IMR-90 (cell line): ENCODE results near the gene CACNG8.

ENCODE experiments used
- CEBPB ChIP-seq: IDR thresholded peaks from 2 replicates; pipeline ENCODE4 v1.6.1; 2012; ENCODE audit warnings: low read depth, low read length, improper control_type of control experiment
- CTCF ChIP-seq: conservative IDR thresholded peaks from 2 replicates; pipeline ENCODE4 v1.5.1; 2012; ENCODE audit warnings: mild to moderate bottlenecking, low read depth, low read length, improper control_type of control experiment
- POLR2A ChIP-seq: IDR thresholded peaks from 2 replicates; pipeline ENCODE4 v1.6.1; 2012; ENCODE audit warnings: mild to moderate bottlenecking, low read depth, low read length
- RAD21 ChIP-seq: IDR thresholded peaks from 2 replicates; pipeline ENCODE4 v1.6.1; 2012; ENCODE audit warnings: low read length, improper control_type of control experiment
- RCOR1 ChIP-seq: IDR thresholded peaks from 2 replicates; pipeline ENCODE4 v1.6.1; 2012; ENCODE audit warnings: mild to moderate bottlenecking, low read length, improper control_type of control experiment; ENCODE audit not compliant: insufficient replicate concordance
- TF ChIP-seq, protein P1 (sequence below): fragments of 150-350 bp; IDR thresholded peaks from 2 replicates; pipeline ENCODE4 v1.6.1; 2017; ENCODE audit warnings: mild to moderate bottlenecking, antibody characterized with exemption, low read length, low read depth
- TF ChIP-seq, protein P2 (sequence below): fragments of 150-350 bp; IDR thresholded peaks from 2 replicates; pipeline ENCODE4 v1.6.1; 2016; ENCODE audit warnings: low read depth, mild to moderate bottlenecking, low read length, moderate library complexity, borderline replicate concordance

DNA sequence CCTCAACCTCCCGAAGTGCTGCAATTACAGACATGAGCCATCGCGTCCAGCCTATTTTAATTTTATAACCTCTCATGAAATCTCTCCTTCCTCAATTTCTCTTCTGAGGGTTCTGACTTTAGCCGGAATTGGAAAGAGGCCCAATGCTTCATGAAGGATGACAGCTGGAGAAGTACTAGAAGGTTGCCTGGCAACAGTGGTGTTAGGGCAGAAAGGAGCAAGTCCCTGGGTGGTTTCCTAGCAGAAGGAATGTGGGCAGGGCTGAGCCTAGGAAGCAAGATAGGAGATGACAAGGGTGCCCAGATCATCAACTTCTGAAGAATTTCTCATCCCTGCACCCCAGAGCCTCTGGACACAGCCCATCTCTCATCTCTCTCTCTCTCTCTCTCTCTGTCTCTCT, 54.5 kb downstream of the CACNG8 start:
- TF ChIP-seq CEBPB (no peak), CTCF (no peak), POLR2A (no peak), RCOR1 (no peak), RAD21 (no peak)
- TF ChIP-seq, protein P1, sequence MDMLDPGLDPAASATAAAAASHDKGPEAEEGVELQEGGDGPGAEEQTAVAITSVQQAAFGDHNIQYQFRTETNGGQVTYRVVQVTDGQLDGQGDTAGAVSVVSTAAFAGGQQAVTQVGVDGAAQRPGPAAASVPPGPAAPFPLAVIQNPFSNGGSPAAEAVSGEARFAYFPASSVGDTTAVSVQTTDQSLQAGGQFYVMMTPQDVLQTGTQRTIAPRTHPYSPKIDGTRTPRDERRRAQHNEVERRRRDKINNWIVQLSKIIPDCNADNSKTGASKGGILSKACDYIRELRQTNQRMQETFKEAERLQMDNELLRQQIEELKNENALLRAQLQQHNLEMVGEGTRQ, result no peak
- TF ChIP-seq, protein P2, sequence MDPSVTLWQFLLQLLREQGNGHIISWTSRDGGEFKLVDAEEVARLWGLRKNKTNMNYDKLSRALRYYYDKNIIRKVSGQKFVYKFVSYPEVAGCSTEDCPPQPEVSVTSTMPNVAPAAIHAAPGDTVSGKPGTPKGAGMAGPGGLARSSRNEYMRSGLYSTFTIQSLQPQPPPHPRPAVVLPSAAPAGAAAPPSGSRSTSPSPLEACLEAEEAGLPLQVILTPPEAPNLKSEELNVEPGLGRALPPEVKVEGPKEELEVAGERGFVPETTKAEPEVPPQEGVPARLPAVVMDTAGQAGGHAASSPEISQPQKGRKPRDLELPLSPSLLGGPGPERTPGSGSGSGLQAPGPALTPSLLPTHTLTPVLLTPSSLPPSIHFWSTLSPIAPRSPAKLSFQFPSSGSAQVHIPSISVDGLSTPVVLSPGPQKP, result no peak
